ENCODE measurements around the gene NELL1.

The NELL1 gene

DNA sequence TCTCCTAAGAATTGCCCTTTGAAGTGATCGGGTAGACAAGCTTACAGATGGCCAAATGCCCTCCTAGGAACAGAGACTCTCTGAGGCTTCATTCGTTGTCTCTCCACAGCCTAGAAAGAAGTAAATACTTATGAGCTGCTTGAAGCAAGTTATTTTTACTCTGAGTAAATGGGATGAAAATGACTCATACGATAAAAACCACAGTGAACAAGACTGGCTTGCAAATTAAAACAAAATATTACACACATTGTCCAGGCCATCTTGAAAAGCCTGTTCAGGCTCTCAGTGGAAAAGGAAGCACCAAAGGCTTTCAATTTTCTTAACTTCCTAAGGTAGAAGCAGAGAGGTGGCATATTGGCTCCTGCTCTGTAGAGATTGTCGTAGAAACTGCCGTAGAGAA is 294.2 kb downstream of the NELL1 start:
- no peak for DNase-seq (ENCODE audit: low read depth in 2 of 2)

DNA sequence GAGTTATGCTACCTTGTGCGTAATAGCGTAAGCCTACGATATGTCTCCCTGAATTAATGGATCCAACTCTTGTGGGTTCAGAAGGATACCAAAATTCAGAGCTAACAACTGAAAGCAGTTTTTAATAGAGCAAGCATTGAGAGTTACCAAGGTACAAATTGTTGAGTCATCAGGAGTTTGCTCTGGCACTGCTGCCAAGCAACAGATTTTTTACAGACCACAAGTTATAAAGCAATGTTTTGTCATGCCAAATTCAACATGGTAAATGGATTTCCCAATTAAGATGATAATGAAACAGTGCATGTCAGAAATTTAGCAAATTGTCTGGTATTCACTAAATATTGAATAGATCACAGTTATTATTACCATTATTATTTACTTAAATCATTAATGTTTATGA is 295.6 kb downstream of the NELL1 start:
- no peak for DNase-seq (ENCODE audit: low read depth in 2 of 2)

DNA sequence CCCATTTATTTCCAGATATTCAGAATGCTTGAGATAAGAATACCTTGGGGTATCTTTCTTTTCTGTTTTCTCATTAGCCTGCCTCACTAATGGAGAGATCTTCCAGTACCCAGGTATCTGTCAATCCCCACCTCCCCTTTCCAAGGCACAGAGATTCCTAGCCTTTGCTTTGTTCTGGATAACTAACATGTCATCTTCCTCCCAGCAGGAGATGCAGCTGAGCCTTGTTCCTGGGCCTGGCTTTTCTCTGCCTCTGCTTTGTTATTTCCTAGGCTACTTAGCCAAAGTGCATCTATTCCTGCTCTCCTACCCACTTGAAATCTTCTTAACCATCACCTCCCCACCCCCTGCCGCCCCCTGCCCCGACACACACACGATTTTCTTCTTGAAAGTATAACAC is 297.1 kb downstream of the NELL1 start:
- no peak for DNase-seq (ENCODE audit: low read depth in 2 of 2)

DNA sequence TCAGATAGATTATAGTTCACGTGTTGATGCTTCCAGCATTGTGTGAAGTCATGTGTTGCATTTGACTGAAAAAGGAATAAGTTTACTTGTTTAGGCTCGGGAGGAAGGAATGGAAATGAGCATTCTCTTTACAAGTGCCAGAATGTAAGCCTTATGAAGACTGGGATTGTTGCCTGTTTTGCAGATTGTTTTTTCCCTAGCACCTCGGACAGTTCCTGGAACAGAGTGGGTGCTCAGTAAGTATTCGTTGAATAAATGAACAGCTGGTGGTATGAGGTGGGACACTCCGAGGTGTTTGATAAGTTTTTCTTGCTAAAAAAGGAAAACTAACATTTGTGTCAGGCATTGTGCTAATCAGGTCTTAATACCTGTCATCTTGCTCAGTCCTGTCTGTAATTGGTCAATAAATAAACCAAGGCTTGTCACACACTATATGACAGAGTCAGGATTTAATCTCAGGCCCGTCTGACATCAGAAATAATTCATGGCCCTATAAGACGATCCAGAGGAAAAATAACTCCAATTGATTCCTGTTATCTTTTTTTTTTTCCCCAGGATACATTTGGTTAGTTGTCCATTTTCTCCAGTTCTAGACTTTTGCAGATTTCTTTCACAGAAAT is 304.7 kb downstream of the NELL1 start:
- DNase-seq (ENCODE audit: low read depth in 2 of 2) = no peak

DNA sequence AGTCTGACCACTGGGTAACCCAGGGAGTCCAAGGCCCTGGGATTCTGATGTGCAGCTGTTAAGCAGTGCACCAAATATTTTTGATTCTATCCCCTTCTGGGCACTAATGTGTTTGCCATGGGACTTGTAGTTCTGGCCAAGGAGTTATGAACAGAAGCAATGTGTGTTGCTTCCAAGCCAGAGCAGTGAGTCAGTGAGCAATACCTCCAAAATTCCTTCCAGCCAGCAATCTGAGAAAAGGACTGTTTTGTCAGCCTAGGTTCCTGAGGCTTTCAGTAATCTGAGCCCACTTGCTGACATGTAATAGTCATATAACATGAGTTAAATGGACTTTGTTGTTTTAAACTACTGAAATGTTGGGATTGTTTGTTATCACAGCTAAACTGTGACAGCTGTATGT is 311.4 kb downstream of the NELL1 start:
- no peak for DNase-seq (ENCODE audit: low read depth in 2 of 2)

DNA sequence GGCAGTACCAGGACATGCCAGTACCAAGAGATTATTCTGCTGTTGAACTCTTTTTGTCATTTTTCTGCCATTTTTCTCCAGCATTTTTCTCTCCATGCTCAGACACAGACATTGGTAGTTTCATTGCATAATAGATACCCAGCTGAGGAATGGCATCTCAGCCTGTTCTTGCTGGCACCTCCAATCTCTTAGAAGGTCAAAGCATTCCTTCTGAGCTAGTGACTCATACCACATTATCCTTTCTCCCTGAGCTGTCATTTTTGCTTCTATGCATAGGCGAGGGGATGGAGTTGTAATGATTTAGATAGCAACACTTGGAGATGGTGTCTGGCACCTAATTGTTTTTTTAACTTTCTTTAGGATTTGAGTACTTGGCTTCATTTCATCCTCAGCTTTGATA is 321.1 kb downstream of the NELL1 start:
- DNase-seq (ENCODE audit: low read depth in 2 of 2) = no peak

DNA sequence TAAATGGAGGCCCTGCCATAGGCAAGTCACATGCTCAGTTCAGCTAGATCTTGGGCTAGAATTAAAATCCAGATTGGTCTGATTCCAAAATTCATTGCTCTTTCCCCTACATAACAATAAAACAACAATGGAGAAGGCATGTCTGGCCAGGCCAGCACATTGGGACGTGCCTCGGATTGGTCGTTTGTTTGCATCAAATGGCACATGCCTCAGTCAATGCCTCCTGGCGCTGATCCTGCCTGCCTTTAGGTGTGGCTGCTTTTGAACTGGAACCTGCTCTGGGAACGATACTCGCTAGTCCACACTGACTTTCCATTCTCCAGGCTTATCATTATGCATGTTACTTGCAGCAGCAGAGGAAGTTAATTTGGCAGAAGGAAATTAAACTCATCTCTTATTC is 322.1 kb downstream of the NELL1 start:
- DNase-seq (ENCODE audit: low read depth in 2 of 2) = no peak

DNA sequence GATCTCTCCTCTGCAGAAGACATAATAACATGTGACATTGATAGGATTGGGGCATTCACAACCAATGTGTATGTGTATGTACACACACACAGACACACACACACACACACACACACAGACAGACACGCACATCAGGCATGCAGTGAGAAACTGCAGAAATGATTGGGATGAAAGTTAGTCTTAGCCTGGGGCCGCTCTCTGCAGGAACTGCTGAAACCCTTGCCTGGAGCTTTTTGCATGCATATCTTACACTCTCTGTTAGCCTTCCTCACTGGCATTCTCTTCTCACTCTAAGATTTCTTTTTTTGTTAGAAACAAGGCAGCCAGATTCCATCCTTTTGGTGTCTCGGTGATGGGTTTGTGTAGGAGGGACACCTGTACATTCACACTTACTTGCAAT is 337.9 kb downstream of the NELL1 start:
- no peak for DNase-seq (ENCODE audit: low read depth in 2 of 2)

DNA sequence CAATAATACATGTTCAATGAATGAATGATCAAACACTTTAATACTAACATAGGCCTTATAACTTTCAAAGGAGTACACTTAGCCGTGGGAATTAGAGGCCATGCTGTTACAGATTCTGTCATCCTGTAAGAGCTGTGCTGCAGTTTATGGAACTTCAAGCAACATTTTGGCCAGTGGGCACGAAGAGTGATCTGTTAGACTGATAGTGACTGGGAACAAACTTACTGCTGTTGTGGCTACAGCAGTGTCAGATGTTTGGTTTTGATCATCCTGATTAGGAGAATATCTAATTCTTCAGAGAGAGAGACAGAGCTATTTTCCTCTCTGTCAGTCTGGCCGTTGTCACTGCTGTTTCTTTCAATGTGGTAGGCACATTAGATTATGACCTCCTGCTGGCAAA is 348.9 kb downstream of the NELL1 start:
- DNase-seq (ENCODE audit: low read depth in 2 of 2) = no peak

DNA sequence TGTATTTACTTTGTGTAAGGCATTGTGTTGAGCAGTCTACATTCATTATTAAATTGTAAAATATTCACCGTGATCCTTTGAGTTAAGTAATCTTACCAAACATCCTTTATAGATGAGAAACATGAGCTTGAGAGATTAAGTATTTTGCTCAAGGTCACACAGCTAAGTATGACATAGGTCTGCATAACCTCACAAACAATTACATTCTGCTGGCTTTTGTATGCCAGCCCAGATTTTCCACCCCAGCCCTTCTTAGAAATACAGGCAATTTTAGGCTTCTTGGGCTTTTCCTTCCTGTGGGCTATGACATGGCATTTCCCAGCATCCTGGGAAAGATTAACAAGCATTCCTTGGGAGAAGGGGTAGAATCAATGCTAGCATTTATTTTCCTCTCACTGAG is 357.3 kb downstream of the NELL1 start:
- DNase-seq (ENCODE audit: low read depth in 2 of 2) = no peak

DNA sequence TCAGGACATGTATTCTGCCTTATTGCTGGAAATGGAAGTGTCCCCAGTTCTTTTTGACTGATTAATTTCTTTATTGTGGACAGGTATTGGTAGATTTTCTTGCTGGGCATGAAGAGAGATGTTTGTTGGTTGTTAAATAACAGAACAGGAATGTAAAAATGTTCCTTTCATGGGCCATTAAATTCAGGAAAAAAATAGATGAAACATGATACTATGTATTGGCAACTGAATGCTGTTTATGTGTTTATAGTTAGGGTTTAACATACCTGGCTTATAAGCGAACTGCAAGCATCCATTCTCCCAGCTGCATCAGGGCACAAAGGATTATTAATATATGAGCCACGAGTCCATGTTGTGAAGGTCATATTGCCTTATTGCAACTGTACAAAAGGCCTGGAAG is 368.5 kb downstream of the NELL1 start:
- no peak for DNase-seq (ENCODE audit: low read depth in 2 of 2)

DNA sequence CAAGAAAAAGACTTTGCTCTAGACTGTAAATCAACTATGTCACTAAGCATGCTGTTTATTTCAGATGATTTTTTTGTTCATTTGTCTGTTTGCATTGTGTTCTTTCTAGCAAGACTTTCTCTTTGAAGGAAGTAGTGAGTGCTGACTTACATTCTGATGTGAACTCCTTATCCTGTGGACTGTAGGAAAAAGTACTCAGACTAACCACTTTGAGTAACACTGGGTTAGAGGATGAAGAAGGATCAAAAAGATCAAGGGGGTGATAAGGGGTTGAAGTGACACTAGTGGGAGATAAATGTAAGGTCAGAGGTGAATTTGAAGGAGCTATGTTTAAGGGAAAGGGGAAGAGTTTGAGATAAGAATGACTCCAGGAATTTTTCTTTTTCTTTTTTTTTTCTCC is 369.4 kb downstream of the NELL1 start:
- no peak for DNase-seq (ENCODE audit: low read depth in 2 of 2)

DNA sequence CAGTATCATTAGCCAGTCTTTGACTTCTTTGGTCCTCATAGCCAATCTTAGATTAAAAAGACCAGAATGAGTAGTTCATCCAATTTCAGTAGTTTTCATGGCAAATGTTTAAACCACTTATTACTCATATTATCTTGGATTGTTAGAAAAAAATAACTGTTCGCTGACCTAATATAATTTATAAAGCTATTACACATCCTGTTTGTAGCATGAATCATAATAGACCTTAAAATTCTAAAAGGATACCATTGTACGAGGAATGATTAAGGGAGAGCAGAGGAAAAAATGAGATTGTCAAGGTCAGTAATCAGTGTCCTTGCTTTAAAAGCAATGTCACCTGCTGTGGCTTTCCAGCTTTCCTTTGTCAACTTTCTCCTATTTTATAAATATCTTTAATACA is 371.2 kb downstream of the NELL1 start:
- DNase-seq (ENCODE audit: low read depth in 2 of 2) = no peak

DNA sequence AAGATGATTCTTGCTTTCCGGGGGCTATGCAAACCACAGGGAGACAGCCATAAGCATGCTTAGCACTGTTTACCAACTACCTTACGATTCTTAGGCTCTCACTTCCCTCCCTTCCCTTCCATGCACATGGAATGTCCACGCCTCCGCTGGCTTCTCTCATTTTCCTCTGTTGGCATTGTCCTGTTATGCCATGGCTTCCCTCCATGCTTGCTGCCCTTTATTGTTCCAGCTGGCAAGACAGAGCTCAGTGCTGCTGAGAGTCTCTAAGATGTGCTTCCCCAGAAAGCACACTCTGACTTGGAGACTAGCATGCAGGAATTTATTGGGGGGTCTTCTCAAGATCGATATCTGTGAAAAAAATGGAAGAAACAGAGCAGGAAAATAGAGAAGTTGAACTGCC is 379.2 kb downstream of the NELL1 start:
- no peak for DNase-seq (ENCODE audit: low read depth in 2 of 2)

DNA sequence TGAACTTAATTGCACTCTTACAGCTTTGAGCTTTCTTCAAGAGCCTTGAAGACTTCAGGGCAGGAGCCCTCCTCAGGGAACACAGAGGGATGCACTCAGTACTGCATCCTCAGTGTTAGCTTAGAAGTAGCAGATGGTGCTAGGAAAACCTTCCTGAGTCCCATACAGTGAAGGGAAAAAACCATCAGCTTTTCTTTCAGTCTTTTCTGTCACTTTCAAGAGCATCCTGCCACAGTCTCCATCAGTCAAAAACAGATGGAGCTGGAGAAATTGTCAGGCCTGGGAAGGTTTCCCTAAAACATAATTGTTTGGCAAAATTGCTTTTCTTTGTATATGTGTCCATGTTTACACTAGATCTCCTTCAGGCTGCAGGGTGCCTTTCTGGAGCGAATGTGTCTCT is 384.1 kb downstream of the NELL1 start:
- no peak for DNase-seq (ENCODE audit: low read depth in 2 of 2)

DNA sequence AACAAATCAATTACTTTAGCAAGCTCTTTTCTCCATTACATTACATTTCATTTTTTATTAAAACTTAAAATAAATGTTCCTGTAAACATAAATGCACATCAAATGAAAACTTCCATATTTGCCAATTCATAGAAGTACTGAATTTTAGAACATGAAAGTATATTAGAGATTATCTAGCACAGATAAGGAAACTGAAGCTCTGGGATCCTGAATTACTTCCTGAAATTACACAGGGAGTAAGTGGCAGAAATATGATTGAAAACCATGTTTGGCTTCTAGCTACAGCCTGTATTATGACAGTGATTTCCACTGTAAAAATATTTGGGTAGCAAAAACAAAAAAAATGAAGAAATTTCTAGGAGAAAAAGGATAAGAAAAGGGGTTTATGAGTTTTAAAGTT is 387.3 kb downstream of the NELL1 start:
- no peak for DNase-seq (ENCODE audit: low read depth in 2 of 2)

DNA sequence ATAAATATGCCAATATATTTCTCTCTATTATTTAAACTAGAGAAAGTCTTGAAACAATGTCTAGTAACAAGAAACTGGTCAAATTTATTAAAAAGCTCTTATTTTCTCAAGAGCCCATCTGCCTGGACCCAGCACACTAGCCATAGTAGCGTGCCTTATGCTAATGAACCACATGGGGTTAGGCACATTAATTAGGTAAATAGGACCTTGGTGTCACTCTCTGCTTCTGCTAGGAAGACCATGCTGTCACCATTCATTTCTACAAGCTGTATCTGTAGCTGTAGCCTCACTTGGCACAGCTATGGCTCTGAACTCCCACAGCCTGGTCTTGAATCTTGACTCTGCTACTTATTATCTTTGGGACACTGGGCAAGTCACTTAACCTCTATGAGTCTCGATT is 390.5 kb downstream of the NELL1 start:
- no peak for DNase-seq (ENCODE audit: low read depth in 2 of 2)

DNA sequence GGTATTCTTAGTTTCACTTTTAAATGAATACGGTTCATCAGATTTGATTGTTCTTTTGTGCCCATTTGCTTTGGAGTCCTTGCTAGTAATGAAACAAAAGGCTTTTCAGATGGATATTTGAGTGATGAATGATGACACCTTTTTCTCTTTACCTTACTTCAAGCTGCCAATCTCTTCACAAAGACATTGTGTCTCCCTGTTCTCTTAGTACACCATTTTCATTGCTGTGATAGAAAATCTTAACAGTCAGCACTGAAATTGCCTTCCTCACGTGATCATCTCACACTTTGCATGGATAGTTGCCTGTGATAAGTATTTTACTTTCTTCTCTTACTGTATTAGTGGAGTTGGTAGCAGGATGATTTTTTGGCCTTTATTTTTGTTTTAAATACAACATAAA is 396.6 kb downstream of the NELL1 start:
- DNase-seq (ENCODE audit: low read depth in 2 of 2) = no peak

DNA sequence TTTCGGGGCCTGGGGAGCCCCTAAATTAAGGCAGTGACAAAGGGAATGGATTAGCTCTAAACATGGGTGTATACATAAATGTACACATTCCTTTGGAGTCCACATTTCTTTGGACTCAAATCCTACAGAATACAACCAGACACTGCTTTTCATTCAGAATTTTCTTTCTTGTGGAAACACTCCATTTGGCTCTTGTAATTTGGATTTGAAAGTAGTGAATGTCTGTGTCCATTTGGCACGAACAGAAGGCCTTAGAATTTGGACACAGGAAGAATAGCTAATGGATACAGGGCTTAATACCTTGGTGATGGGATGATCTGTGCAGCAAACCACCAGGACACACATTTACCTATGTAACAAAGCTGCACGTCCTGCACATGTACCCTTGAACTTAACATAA is 399.5 kb downstream of the NELL1 start:
- DNase-seq (ENCODE audit: low read depth in 2 of 2) = no peak

DNA sequence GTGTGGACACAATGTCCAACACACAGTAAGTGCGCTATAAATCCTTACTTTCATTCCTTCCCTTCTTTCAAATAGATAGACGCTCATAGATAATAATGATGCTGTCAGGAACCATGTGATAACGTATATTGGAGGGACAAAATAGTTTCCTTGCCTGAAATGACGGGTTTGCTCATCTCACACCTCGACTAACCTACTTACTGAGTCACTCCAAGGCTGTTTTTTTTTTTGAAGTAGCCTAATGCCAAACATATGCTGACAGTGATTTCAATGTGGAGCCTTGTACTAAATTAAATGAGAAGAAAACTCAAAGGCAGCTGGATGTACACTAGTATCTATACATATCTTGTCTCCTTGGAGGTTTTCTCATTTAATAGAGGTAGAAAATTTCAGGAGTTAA is 400.5 kb downstream of the NELL1 start:
- no peak for DNase-seq (ENCODE audit: low read depth in 2 of 2)

DNA sequence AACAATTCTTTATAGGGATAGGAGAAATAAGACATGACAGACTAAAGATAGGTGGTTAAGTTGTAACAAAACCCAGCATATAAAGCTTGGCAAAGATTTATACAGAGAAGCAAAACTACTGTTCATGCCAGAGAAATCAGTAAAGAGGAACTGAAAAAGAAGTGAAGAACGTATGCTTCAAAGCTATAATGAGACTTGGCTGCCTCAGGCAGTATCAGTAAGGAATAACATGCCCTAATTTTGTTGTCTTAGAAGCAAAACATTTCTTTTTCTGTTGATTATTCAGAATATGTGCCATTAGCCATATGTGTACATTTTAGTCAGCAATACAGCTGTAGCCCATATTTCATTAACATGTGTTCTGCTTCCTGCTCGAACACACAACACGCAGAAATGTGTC is 403.2 kb downstream of the NELL1 start:
- no peak for DNase-seq (ENCODE audit: low read depth in 2 of 2)

DNA sequence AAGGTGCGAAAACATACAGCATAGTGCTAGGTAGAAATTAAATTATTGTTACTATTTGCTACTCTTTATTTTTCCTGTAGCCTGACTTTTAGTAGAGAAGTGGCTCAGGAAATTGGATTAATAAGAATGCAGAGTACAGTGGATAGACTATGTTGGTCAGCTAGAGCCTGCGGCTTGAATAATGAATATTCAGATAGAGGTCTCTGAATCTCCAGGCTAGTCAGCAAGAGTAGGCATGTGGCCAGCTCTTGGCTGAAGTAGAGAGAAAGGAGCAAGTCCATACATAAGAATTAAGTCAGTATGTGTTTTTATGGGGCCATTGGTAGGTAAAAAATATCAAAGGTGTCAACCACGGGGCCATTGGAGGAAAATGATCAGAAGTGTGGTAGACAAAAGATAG is 413.5 kb downstream of the NELL1 start:
- DNase-seq (ENCODE audit: low read depth in 2 of 2) = no peak

DNA sequence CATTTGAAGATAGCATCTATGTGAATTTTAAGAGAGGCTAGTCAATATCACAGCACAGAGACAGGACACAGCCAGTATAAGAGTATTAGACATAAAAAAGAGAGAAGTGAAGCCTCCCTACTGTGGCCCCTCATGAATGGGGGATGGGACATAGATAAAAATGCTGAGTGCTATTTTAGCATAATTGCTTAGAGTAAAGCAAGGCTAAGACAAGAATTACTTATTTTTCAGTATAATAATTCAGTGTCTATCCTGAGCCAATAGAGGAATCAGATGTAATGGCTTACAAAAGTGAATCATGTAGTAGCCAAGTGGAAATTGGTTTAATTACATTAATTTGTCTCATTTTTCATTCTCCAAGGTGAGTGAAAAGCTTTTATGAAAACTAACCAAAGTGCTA is 419.5 kb downstream of the NELL1 start:
- DNase-seq (ENCODE audit: low read depth in 2 of 2) = no peak

DNA sequence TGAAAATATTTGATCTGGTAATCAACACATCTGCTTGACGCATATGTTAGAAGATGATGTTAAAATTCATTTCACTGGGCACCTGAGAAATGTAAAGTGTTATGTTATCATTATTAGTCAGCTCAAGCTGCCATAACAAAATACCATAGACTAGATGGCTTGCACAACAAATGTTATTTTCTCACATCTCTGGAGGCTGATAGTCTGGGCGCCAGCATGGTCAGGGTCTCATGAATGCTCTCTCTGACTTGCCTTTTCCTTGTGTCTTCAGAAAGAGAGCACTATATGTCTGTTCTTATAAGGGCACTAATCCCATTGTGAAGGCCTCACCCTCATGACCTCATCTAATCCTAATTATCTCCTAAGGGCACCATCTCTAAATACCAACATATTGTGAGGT is 435.3 kb downstream of the NELL1 start:
- no peak for DNase-seq (ENCODE audit: low read depth in 2 of 2)
